CD14-positive monocyte (primary cell): ENCODE data around the gene TRMT2A. TPM values are rescaled to one million over a fixed set of nuclear protein-coding genes. Genes with fewer than 3 reads are reported as not detected.
A peak's percentile ranks its signal among the peaks of the same experiment; 100 is the strongest.

Source experiments
- DNase-seq, 3 donors: peaks; one replicate each; pipeline ENCODE4 v3.0.0-alpha.2; 2011 to 2022
- H2AFZ ChIP-seq: 2 replicates; pipeline ENCODE4 v1.6.0; 2012; ENCODE audit warnings: mild to moderate bottlenecking, low read depth, low read length, inconsistent platforms; ENCODE audit not compliant: insufficient read depth, poor library complexity, severe bottlenecking
- H3K27ac ChIP-seq, 2 donors: 1 replicate in 1 of 2; 2 replicates in 1 of 2; pipeline ENCODE4 v1.5.1; 2012 to 2013; ENCODE audit warnings: low read length in 2 of 2, control low read depth in 1 of 2, inconsistent platforms in 1 of 2, low read depth in 1 of 2, mild to moderate bottlenecking in 1 of 2
- H3K27me3 ChIP-seq, 2 donors: one replicate each; pipeline versions ENCODE4 v1.6.0 to v1.6.1; 2011 to 2013; ENCODE audit warnings: low read length in 2 of 2; ENCODE audit not compliant: control insufficient read depth in 2 of 2, insufficient read depth in 2 of 2
- H3K36me3 ChIP-seq, 2 donors: replicated peaks in 1 of 2; 1 replicate in 1 of 2; 2 replicates in 1 of 2; pipeline versions ENCODE4 v1.5.1 to v1.6.1; 2012 to 2013; ENCODE audit warnings: low read length in 2 of 2, control low read depth in 1 of 2, inconsistent platforms in 1 of 2, mild to moderate bottlenecking in 1 of 2; ENCODE audit not compliant: insufficient read depth in 2 of 2, control insufficient read depth in 1 of 2
- H3K4me1 ChIP-seq, 2 donors: 1 replicate in 1 of 2; 2 replicates in 1 of 2; pipeline versions ENCODE4 v1.5.1 to v1.6.1; 2012 to 2013; ENCODE audit warnings: low read length in 2 of 2, control low read depth in 1 of 2, inconsistent platforms in 1 of 2, mild to moderate bottlenecking in 1 of 2, moderate library complexity in 1 of 2; ENCODE audit not compliant: insufficient read depth in 2 of 2, control insufficient read depth in 1 of 2
- H3K4me2 ChIP-seq: replicated peaks from 2 replicates; pipeline ENCODE3; 2012; ENCODE audit warnings: low read length, moderate library complexity, mild to moderate bottlenecking; ENCODE audit not compliant: poor library complexity, severe bottlenecking; ENCODE audit errors: extremely low read depth
- H3K4me3 ChIP-seq, 3 experiments: fragments of 200-600 bp in 1 of 3; sonication (generic) in 1 of 3; replicated peaks in 1 of 3; 1 replicate in 2 of 3; 2 replicates in 1 of 3; pipeline ENCODE4 v1.5.1; 2011 to 2013; ENCODE audit warnings: low read length in 3 of 3, mild to moderate bottlenecking in 3 of 3, control low read depth in 2 of 3, low read depth in 2 of 3, inconsistent platforms in 1 of 3, moderate library complexity in 1 of 3
- H3K79me2 ChIP-seq: 2 replicates; pipeline ENCODE4 v1.6.0; 2012; ENCODE audit warnings: mild to moderate bottlenecking, control low read depth, inconsistent platforms, low read length, moderate library complexity; ENCODE audit not compliant: insufficient read depth
- H3K9ac ChIP-seq: 2 replicates; pipeline ENCODE4 v1.6.0; 2017; ENCODE audit warnings: low read length, mild to moderate bottlenecking; ENCODE audit not compliant: insufficient read depth, poor library complexity, severe bottlenecking
- H3K9me3 ChIP-seq, 2 donors: replicated peaks in 1 of 2; 1 replicate in 1 of 2; 2 replicates in 1 of 2; pipeline versions ENCODE4 v1.5.1 to v1.6.1; 2012 to 2013; ENCODE audit warnings: low read length in 2 of 2, control low read depth in 1 of 2; ENCODE audit not compliant: control insufficient read depth in 1 of 2, insufficient read depth in 1 of 2
- H4K20me1 ChIP-seq: 2 replicates; pipeline ENCODE4 v1.6.0; 2012; ENCODE audit warnings: mild to moderate bottlenecking, low read length, control low read depth, moderate library complexity; ENCODE audit not compliant: insufficient read depth
- H3K27ac Mint-ChIP-seq, 7 donors: one replicate each; pipeline ENCODE4 v1.8.0; 2020; ENCODE audit warnings: mild to moderate bottlenecking in 7 of 7, mixed read lengths in 7 of 7, moderate library complexity in 6 of 7, inconsistent platforms in 2 of 7
- H3K27me3 Mint-ChIP-seq, 3 donors: one replicate each; pipeline ENCODE4 v1.8.0; 2021 to 2022; ENCODE audit warnings: low read depth in 3 of 3, mild to moderate bottlenecking in 3 of 3, mixed read lengths in 3 of 3, moderate library complexity in 3 of 3, inconsistent platforms in 1 of 3
- H3K36me3 Mint-ChIP-seq, 2 donors: one replicate each; pipeline ENCODE4 v1.8.0; 2020; ENCODE audit warnings: mixed read lengths in 2 of 2, inconsistent platforms in 1 of 2, mild to moderate bottlenecking in 1 of 2
- H3K4me1 Mint-ChIP-seq: one replicate; pipeline ENCODE4 v1.8.0; 2020; ENCODE audit warnings: mild to moderate bottlenecking, mixed read lengths
- H3K4me3 Mint-ChIP-seq, 2 donors: one replicate each; pipeline ENCODE4 v1.8.0; 2020; ENCODE audit warnings: mild to moderate bottlenecking in 2 of 2, mixed read lengths in 2 of 2, moderate library complexity in 1 of 2
- H3K9me3 Mint-ChIP-seq, 7 donors: one replicate each; pipeline ENCODE4 v1.8.0; 2020 to 2022; ENCODE audit warnings: mixed read lengths in 7 of 7, mild to moderate bottlenecking in 6 of 7, moderate library complexity in 6 of 7, inconsistent platforms in 2 of 7
- CTCF ChIP-seq: fragments of 200-600 bp; IDR thresholded peaks from one replicate; pipeline ENCODE4 v1.8.0; 2022; ENCODE audit warnings: antibody characterized with exemption, mild to moderate bottlenecking
- WGBS: methylation state at CpG from one replicate; pipeline ENCODE4 v1.1.5; 2013; ENCODE audit warnings: missing lambda C conversion rate; ENCODE audit not compliant: insufficient coverage; 5-methylcytosine and 5-hydroxymethylcytosine counted together
- intact Hi-C, 2 donors: fragments of 100-400 bp; cut with micrococcal nuclease; formaldehyde crosslinking; loops; one replicate each; pipeline versions ENCODE4 v1.15.0 to v1.15.1; 2023
- polyA plus RNA-seq, 3 donors: library from polyadenylated mRNA; depleted of rRNA in 1 of 3; unstranded in 2 of 3; stranded (reverse) in 1 of 3; fragments of 300-500 nt in 2 of 3; fragments of >200 nt in 1 of 3; fragmentation: Illumina TruSeq in 2 of 3; gene quantifications; 1 replicate in 2 of 3; 2 replicates in 1 of 3; pipeline ENCODE4 v1.2.3, GENCODE V29; 2012 to 2021

TRMT2A gene
- polyA plus RNA-seq, 3 donors = 20.1 to 121 (median 23.5) TPM

DNA sequence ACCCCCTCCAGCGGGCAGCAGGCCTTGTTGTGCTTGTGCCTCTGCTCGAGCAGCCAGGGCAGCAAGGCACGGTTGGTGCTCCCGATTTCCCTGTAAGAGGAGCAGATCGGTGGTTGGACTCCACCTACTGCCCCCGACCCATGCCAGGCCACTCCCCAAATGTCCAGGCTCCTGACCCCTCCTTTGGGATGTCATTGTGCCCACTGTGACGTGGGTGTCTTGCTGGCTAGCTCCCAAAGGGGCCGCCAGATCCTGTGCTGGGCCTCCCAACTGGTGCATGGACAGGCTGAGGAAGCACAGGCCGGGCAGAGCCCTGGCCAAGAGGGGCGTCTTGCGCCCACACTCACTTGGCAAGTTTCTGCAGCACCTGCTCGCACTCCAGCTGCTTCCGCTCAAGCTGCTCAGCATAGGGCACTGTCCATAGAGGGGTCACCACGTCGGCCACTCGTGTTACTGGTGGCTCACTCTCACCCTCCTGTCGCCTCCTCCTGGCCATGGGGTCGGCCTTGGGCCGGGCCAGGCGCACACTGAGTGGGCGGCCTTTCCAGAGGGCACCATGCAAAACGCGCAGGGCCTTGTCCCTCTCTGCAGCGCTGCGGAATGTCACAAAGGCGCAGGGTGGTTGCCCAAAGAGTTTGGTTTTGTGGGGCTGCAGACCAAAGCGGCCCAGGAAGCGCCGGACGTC is 1.2 kb downstream of the TRMT2A start, which contains the start of gene RANBP1:
Gene RANBP1, plus strand, starts transcription at position 414 of the 685 bp plus-strand sequence. Its CDS starts 81 bp downstream, at position 495.
- H3K27ac ChIP-seq = peak within 1 kb of the TSS; percentile 80 to 98
- H2AFZ ChIP-seq = peak within 1 kb of the TSS; percentile 82
- intact Hi-C loops = loop anchor here (2.0 to 10.0 kb wide), 5 partner anchors 35 to 381 kb away; partner anchors contain the start of genes TANGO2 (in 2 of the 2), DGCR8 (in 1 of the 2), GNB1L (in 1 of the 2) and KLHL22 (in 1 of the 2)
- Mint-ChIP-seq H3K9me3 (no peaks in the 10 kb centered on the region), H3K4me1 (peaks cover 22% of the 10 kb centered on the region), H3K27me3 (peaks cover 0 to 1% (median 0%) of the 10 kb centered on the region in 3 donors), H3K27ac (peak within 1 kb of the TSS; percentile 89 to 97 (median 95)), H3K36me3 (peaks cover 32 to 58% of the 10 kb centered on the region in 2 donors), H3K4me3 (peak within 1 kb of the TSS; percentile 80 to 90)
- no peak for DNase-seq
- 88% methylated on average over 27 of the region's 30 CpGs for WGBS
- H3K9me3 ChIP-seq = no peaks in the 10 kb centered on the region
- peak within 1 kb of the TSS; percentile 89 for H3K4me2 ChIP-seq
- H3K9ac ChIP-seq = peak within 1 kb of the TSS; percentile 95
- peaks cover 27% of the 10 kb centered on the region for H4K20me1 ChIP-seq
- no peak for TF ChIP-seq CTCF
- peaks cover 66% of the 10 kb centered on the region for H3K79me2 ChIP-seq
- peaks cover 43 to 69% of the 10 kb centered on the region in 2 donors for H3K36me3 ChIP-seq
- H3K27me3 ChIP-seq = no peaks in the 10 kb centered on the region
- H3K4me1 ChIP-seq = peaks cover 21 to 33% of the 10 kb centered on the region in 2 donors
- peak within 1 kb of the TSS; percentile 70 to 83 (median 76) for H3K4me3 ChIP-seq

GRCh38 chr22:20114506-20115475 is 2.2 kb downstream of the TRMT2A start:
- peaks cover 30% of the 10 kb centered on the region for H4K20me1 ChIP-seq
- H3K9ac ChIP-seq = no peak overlapping the region
- peaks cover 55% of the 10 kb centered on the region for H3K79me2 ChIP-seq
- H2AFZ ChIP-seq = no peak overlapping the region
- H3K27ac ChIP-seq = peak overlapping the region in 1 of 2 donors; percentile 98
- Mint-ChIP-seq H3K36me3 (peaks cover 33 to 58% of the 10 kb centered on the region in 2 donors), H3K4me1 (peaks cover 18% of the 10 kb centered on the region), H3K27me3 (peaks cover 0 to 1% (median 0%) of the 10 kb centered on the region in 3 donors), H3K4me3 (no peak overlapping the region), H3K27ac (peak overlapping the region in 5 of 7 donors; percentile 32 to 91 (median 81)), H3K9me3 (no peaks in the 10 kb centered on the region)
- no peaks in the 10 kb centered on the region for H3K27me3 ChIP-seq
- no peak overlapping the region for H3K4me2 ChIP-seq
- H3K4me3 ChIP-seq = no peak overlapping the region
- intact Hi-C loops = loop anchor here (5.0 to 10.0 kb wide), 4 partner anchors 90 to 383 kb away; partner anchors contain the start of genes TANGO2 (in 2 of the 2), GNB1L (in 1 of the 2), KLHL22 (in 1 of the 2) and RTL10 (in 1 of the 2)
- H3K4me1 ChIP-seq = peaks cover 21 to 33% of the 10 kb centered on the region in 2 donors
- no peaks in the 10 kb centered on the region for H3K9me3 ChIP-seq
- no peak for DNase-seq
- 96% methylated on average over 29 of the region's 36 CpGs for WGBS
- TF ChIP-seq CTCF = no peak
- peaks cover 48 to 69% of the 10 kb centered on the region in 2 donors for H3K36me3 ChIP-seq
